HEK293T (cell line): Measurements from ENCODE around the gene DYRK3.

Experiments
- CTBP1 ChIP-seq: fragments of 450-650 bp; IDR thresholded peaks from 2 replicates; pipeline ENCODE4 v1.6.1; 2016; ENCODE audit warnings: borderline replicate concordance
- HDGF ChIP-seq: fragments of 450-650 bp; IDR thresholded peaks from 2 replicates; pipeline ENCODE4 v1.6.1; 2017; ENCODE audit warnings: antibody characterized with exemption, borderline replicate concordance
- L3MBTL2 ChIP-seq: fragments of 450-650 bp; conservative IDR thresholded peaks from 2 replicates; pipeline ENCODE4 v1.6.1; 2016; ENCODE audit warnings: mild to moderate bottlenecking
- SP1 ChIP-seq: fragments of 450-650 bp; IDR thresholded peaks from 2 replicates; pipeline ENCODE4 v1.6.1; 2017
- TF ChIP-seq, protein P1 (sequence below): fragments of 450-650 bp; IDR thresholded peaks from 2 replicates; pipeline ENCODE4 v1.6.1; 2016

DNA sequence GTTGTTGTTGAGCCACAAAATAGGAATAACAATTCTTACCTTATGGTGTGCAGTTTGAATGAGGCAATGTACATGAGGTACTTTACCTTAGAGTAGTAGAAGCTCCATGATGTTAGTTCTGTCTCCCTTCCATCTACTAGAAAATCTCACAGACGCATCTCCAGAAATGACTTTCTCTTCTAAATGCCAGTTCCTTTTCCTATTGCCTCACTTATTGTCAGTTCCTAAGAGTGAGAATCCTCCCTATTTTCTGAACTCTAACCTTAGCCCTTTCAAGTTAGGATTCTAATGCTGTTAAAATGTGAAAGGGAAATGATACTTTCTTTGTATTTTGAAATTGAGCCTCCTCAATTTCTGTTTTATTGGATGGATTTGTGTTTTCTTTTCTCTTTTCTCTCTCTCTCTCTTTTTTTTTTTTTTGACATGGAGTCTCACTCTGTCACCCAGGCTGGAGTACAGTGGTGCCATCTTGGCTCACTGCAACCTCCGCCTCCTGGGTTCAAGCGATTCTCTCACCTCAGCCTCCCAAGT, 30.8 kb downstream of the DYRK3 start:
- TF ChIP-seq SP1 (no peak), L3MBTL2 (no peak), CTBP1 (no peak), HDGF (no peak)
- TF ChIP-seq, protein P1, sequence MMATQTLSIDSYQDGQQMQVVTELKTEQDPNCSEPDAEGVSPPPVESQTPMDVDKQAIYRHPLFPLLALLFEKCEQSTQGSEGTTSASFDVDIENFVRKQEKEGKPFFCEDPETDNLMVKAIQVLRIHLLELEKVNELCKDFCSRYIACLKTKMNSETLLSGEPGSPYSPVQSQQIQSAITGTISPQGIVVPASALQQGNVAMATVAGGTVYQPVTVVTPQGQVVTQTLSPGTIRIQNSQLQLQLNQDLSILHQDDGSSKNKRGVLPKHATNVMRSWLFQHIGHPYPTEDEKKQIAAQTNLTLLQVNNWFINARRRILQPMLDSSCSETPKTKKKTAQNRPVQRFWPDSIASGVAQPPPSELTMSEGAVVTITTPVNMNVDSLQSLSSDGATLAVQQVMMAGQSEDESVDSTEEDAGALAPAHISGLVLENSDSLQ, result no peak
